Panc1 (cell line): ENCODE results near the gene LUZP2. TPM values are rescaled to one million over a fixed set of nuclear protein-coding genes. Genes with fewer than 3 reads are reported as not detected.

Experiments used
- ATAC-seq: fragments of 200-7000 bp; cut with Tn5 transposase; 2 replicates; pipeline ENCODE4 v1.9.1; 2020; ENCODE audit warnings: mild to moderate bottlenecking, moderate library complexity
- BruUV-seq: library from RNA; stranded (reverse); fragments of 400-500 nt; replicated peaks from 2 replicates; lab custom pipeline; 2021; lab: Mats Ljungman, UMichigan
- CTCF ChIA-PET: fragments of 300-600 bp; sonication (Branson Sonifier 250); formaldehyde crosslinking; loops from one replicate; lab custom pipeline; 2022; ENCODE audit warnings: antibody characterized with exemption; lab: Charles Lee
- POLR2A ChIA-PET: fragments of 300-600 bp; sonication (Branson Sonifier 250); formaldehyde crosslinking; loops from one replicate; lab custom pipeline; 2022; ENCODE audit warnings: antibody characterized with exemption; lab: Charles Lee
- DNase-seq: peaks from one replicate; pipeline ENCODE4 v3.0.0-alpha.2; 2010; ENCODE audit warnings: low read depth, low spot score
- H3K27ac ChIP-seq: 2 replicates; pipeline ENCODE4 v1.5.1; 2011; ENCODE audit warnings: mild to moderate bottlenecking, low read length, inconsistent platforms
- H3K27me3 ChIP-seq: fragments of 200-500 bp; sonication (Bioruptor generic); 2 replicates; pipeline ENCODE4 v1.6.0; 2014; ENCODE audit warnings: low read length, inconsistent platforms; ENCODE audit not compliant: control insufficient read depth, insufficient read depth
- H3K36me3 ChIP-seq: fragments of 200-500 bp; sonication (Bioruptor generic); 2 replicates; pipeline ENCODE4 v1.5.1; 2014; ENCODE audit warnings: inconsistent platforms, mild to moderate bottlenecking, low read length, moderate library complexity; ENCODE audit not compliant: control insufficient read depth, insufficient read depth
- H3K4me1 ChIP-seq: 2 replicates; pipeline ENCODE4 v1.5.1; 2011; ENCODE audit warnings: inconsistent platforms, mild to moderate bottlenecking, low read length, moderate library complexity; ENCODE audit not compliant: control insufficient read depth, insufficient read depth
- H3K4me3 ChIP-seq, 2 experiments: 2 replicates each; pipeline ENCODE4 v1.5.1; 2011 to 2012; ENCODE audit warnings: low read depth in 2 of 2, low read length in 2 of 2, mild to moderate bottlenecking in 2 of 2, inconsistent platforms in 1 of 2, moderate library complexity in 1 of 2
- H3K9me3 ChIP-seq: fragments of 200-500 bp; sonication (Bioruptor generic); 2 replicates; pipeline ENCODE4 v1.5.1; 2014; ENCODE audit warnings: low read depth, mild to moderate bottlenecking, inconsistent platforms, low read length, moderate library complexity; ENCODE audit not compliant: control insufficient read depth, insufficient read depth
- CTCF ChIP-seq: fragments of 450-650 bp; IDR thresholded peaks from 2 replicates; pipeline ENCODE4 v1.5.1; 2017; ENCODE audit warnings: mild to moderate bottlenecking
- POLR2AphosphoS5 ChIP-seq: IDR thresholded peaks from 2 replicates; pipeline ENCODE4 v1.6.1; 2012; ENCODE audit warnings: mild to moderate bottlenecking, low read depth, low read length, moderate library complexity
- REST ChIP-seq, 2 experiments: IDR thresholded peaks; 2 replicates each; pipeline ENCODE4 v1.6.1; 2011 to 2012; ENCODE audit warnings: low read depth in 2 of 2, control low read depth in 1 of 2, low read length in 1 of 2, mild to moderate bottlenecking in 1 of 2, moderate library complexity in 1 of 2; ENCODE audit not compliant: insufficient read depth in 1 of 2
- SIN3A ChIP-seq: IDR thresholded peaks from 2 replicates; pipeline ENCODE4 v1.6.1; 2012; ENCODE audit warnings: low read depth, mild to moderate bottlenecking, low read length, moderate library complexity, borderline replicate concordance; ENCODE audit not compliant: insufficient read depth
- TCF7L2 ChIP-seq: IDR thresholded peaks from 2 replicates; pipeline ENCODE4 v1.6.1; 2011; ENCODE audit warnings: mild to moderate bottlenecking, low read depth, low read length, inconsistent platforms
- in situ Hi-C: cut with HindIII; loops from 2 replicates; pipeline ENCODE4 v1.10.0; 2016; ENCODE audit warnings: low sequenced_read_pairs, low pct_unique_long_range_greater_than_20kb
- intact Hi-C: fragments of 100-400 bp; cut with micrococcal nuclease; formaldehyde crosslinking; loops from one replicate; pipeline ENCODE4 v1.10.0; 2022; ENCODE audit not compliant: unreplicated experiment
- total RNA-seq: library from RNA; stranded (reverse); gene quantifications from one replicate; pipeline ENCODE4 v1.2.1, GENCODE V29; 2021; ENCODE audit not compliant: unreplicated experiment

The LUZP2 gene
- total RNA-seq, 1 experiment from 2014 or later, result 0.18 TPM

DNA sequence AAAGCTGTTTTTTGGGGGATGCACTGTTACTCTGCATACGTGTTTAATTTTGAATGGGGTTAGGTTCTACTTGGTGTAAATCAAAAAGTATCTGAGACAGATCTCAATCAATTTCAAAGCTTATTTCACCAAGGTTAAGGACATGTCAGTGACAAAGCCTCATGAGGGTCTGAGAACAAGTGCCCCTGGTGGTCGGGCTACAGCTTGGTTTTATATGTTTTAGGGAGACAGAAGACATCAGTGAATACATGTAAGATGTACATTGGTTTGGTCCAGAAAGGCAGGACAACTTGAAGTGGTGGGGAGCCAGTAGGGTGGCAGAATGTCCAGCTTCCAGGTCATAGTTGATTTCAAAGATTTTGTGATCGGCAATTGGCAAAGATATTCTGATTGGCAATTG, 262.9 kb downstream of the LUZP2 start:
- TF ChIP-seq TCF7L2 (no peak), CTCF (no peak), POLR2AphosphoS5 (no peak), REST (IDR thresholded peaks at IDR 0.05; ENCODE audit: insufficient read depth in 1 of 2, low read depth in 2 of 2, low read length in 1 of 2) (no peak), SIN3A (no peak)
- DNase-seq (no peak), ATAC-seq (no peak)
- ChIA-PET CTCF (no interaction called here), POLR2A (no interaction called here)
- no peaks in the 10 kb centered on the region for H3K36me3 ChIP-seq
- intact Hi-C loops, result no loop called here
- H3K27me3 ChIP-seq, result no peaks in the 10 kb centered on the region
- no peaks in the 10 kb centered on the region for H3K4me1 ChIP-seq
- no peak overlapping the region for H3K27ac ChIP-seq
- in situ Hi-C loops, result no loop called here
- no peaks in the 10 kb centered on the region for H3K9me3 ChIP-seq
- H3K4me3 ChIP-seq, result no peak overlapping the region
- BruUV-seq, result no TSS peak

- ATAC-seq, result no peak
- Histone ChIP-seq H3K9me3 (no peaks in the 10 kb centered on the region), H3K27me3 (no peaks in the 10 kb centered on the region), H3K27ac (no peak overlapping the region), H3K4me1 (no peaks in the 10 kb centered on the region), H3K36me3 (no peaks in the 10 kb centered on the region), H3K4me3 (no peak overlapping the region)
- DNase-seq, result no peak
- TF ChIP-seq POLR2AphosphoS5, result no peak
- no peak for TF ChIP-seq CTCF
- no peak for TF ChIP-seq SIN3A
- no peak for TF ChIP-seq TCF7L2
- no peak for TF ChIP-seq REST (IDR thresholded peaks at IDR 0.05; ENCODE audit: insufficient read depth in 1 of 2, low read depth in 2 of 2, low read length in 1 of 2)
- POLR2A ChIA-PET, result no interaction called here
- CTCF ChIA-PET, result no interaction called here
- intact Hi-C loops (no loop called here), in situ Hi-C loops (no loop called here)
- BruUV-seq, result no TSS peak
These were observed 263.8 kb downstream of the LUZP2 start for GRCh38 chr11:24760681-24761080.
